HG03159 (cell line): ENCODE measurements around the gene HIVEP3.

Experiments used
- ATAC-seq: cut with Tn5 transposase; IDR thresholded peaks from one replicate; pipeline ENCODE4 v1.9.1; 2021; ENCODE audit warnings: mild to moderate bottlenecking, moderate library complexity; ENCODE audit not compliant: unreplicated experiment

Gene HIVEP3

DNA sequence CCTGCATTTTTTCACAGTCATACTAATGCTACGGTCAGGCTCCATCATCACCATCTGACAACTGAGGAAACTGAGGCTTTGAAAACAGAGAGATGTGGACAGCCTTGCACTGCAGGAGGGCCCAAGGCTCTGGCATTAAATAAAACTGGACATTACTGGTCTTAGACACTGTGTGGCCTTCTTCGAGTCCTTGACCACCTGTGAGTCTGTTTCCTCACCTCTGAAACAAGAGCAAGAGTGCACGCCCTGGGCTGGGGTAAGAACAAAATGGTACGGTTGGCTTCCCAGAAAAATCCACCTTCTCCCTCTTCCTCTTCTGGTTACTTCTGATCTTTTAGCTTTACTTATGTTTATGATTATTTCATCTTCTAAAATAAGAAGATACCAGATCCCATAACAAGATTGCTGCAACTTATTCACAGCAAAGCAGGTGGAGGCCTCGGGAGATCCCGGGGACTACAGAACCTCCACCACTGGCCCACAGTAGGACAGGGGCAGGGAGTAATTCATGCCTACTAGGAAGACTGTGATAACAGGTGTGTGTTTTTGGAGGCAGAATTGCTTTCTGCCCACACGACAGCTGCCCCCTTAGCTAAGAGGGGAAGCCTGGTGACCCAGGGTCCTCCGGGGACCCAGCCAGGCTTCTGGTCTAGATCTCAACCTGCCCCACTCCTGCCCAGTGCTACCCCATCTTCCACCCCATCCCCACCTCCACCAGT lies 277.8 kb downstream of the HIVEP3 start:
- ATAC-seq = no peak

DNA sequence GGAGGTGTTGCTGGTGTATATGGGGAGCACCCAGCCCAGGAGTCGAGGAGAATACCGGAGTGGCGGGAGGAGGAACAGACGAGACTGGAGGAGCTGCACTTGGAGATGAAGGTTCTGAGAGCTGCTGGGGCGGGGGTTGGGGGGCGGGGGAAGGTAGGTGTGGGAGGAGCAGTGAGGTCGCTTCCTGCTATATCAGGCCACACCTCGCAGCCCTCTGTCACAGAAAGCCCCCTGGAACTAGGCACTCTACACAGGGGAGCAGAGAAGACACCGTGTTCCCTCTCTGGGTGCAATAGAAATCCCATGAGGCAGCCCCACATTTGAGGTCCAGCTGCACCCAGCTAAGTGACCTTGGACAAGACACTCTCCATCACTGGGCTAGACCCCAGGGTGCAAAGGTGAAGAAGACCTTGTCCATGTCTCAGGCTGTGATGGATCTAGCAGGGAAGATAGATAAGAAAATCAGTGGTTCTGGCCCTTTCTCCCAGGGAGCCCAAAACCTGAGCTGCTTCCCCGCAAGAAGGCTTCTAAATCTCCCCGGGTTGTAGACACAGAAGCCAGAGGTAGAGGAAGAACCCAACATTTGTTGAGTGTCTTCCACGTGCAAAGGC lies 278.5 kb downstream of the HIVEP3 start:
- no peak for ATAC-seq

DNA sequence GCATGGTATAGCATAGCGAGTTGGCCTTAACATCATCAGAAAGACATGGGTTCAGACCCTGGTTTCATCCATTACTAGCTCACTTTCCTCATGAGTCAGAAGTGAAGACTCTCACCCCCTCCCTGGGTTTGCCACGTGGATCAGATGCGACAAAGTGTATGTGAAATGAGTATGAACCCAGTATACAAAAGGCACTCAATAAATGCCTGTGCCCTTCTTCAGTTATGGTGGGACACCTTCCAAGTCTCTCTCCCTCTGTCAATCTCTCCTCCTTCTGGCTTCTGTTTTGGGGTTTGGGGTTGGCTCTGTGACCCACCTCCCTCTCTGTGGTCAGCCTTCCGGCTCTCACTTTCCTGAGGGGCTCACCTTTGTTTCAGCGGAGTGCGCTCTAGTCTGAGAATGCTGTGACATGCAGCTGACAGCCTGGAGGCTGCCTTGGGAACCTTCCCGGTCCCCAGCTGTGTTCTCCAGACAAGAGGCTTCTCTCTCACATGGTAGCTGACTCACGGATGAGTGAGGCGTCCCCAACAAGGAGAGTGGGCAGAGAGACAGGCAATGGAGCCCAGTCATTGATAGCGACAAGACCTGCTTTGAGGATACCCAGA lies 279.3 kb downstream of the HIVEP3 start:
- ATAC-seq = no peak

DNA sequence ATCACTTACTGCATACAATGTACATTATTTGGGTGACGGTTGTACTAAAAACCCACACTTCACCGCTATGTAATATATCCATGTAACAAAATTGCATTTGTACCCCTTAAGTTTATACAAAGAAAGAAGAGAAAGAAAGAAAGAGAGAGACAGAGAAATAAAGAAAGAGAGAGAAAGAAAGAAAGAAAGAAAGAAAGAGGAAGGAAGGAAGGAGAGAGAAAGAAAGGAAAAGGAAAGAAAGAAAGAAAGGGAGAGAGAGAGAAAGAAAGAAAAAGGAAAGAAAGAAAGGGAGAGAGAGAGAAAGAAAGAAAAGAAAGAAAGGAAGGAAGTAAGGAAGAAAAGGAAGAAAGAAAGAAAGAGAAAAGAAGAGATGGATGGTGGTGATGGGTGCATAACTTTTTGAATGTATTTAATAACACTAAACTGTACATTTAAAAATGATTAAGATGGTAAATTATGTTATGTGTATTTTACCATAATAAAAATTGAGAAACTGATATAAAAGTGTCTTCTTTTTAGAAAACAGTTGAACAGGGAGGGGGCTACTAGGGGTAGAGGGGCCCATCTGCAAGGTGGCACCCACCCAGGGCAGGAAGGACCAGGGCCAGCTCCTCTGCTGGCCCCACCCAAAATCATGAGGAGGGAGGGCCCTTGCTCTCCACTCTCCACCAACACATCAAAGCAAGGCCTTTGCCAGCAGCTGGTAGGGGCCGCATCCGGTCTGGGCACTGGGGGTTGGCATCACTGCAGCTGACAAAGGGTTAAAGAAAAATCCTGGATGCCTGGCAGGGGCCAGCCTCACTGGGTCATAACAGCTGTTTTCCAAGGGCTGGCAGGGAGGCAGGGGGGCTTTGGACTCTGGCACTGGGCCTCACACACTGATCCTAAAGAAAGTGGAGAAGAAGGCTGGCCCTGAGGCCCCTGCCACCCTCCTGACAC lies 280.4 kb downstream of the HIVEP3 start:
- ATAC-seq = no peak

DNA sequence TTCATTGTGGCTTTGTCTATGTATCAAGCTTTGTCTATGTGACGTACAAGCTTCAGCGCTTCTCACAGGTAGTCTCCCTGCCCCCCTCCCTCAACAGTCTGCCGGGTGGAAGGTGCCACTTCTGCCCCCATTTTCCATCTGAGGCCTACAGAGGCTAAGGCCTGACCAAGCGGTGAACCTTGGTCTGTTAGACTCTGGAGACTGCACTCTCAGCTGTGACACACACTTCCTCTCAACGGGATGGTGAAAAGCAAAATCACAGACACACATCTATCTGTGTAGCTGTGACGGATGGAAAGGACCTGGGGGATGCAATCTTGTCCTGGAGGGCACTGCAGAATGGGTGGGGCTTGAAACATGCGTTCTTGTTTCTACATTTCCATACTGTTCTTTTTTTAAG lies 281.4 kb downstream of the HIVEP3 start:
- no peak for ATAC-seq

DNA sequence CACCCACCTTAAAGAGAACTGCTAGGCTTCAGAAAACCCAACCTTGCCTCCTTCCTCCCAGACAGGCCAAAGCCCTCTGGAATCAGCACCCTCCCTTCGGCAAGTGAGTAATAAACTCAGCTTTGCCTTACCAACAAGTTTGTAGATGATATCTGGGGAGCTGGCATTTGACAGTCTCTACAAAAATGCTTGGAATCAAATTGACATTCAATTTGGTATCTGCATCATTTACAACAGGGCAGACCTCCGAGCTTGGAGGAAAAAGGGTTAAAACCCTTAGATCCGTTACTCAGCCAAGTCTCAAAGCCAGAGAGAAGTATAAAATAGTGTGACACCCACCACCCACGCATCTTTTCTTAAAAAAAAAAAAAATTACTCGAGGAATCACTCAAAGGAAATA lies 285.0 kb downstream of the HIVEP3 start:
- ATAC-seq = no peak

DNA sequence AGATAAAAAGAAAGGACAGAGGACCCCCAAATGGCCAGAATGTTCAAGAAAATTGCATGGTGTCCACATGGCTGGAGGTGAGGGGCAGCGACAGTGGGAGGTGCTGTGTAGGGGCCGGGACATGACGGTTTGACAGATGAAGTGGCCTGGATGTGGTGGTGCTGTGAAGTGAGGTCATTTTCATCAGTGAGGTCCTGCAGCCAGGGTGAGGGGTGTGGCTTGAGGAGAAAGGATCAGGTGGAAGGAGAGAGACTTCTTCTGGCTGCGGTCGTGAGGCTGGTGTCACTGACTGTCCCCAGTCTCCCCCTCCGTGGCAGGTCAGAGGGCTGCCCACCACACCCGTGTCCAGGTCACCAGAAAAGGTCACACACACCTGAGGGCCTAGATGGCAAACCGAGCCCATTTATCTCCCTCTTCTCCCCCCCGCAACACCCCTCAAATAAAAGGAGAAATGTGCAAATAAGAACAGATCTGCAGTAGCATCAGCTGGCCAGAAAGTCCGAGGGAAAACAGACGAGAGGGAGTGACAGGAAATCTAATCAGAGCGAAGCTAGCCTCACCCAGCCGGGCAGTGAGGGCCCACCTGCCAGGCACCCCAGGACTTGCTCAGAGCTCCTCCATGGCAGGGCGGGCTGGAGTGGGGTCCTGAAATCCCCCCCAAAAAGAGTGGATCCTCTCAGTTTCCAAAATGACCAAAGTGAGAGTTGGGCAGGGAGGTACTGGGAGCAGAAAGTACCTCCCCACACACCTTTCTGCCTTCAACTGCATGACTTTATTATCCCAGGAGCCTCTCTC lies 285.7 kb downstream of the HIVEP3 start:
- ATAC-seq = no peak

DNA sequence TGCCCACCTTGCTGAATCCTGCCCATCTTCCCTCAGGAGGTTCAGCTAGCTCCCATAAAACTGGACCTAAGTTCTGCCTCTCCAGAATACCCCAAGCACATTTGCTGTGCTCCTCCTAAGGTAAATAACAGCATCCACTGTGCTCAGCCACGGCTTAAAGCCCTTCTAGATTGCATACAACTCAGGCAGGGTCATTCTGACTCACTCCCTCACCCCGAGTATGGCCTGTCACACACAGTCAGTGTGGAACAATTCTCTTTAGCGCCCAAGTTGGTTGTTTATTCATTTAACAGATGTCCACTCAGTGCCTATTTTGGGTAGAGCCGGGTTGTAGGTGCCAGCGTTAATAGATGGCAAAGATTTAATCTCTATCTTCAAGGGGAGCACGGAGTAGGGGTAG lies 286.8 kb downstream of the HIVEP3 start:
- ATAC-seq = no peak

GRCh38 chr1:41631154-41631553 lies 287.6 kb downstream of the HIVEP3 start:
- ATAC-seq = no peak

GRCh38 chr1:41629571-41629970 lies 289.2 kb downstream of the HIVEP3 start:
- no peak for ATAC-seq

GRCh38 chr1:41629141-41629540 lies 289.6 kb downstream of the HIVEP3 start:
- no peak for ATAC-seq

DNA sequence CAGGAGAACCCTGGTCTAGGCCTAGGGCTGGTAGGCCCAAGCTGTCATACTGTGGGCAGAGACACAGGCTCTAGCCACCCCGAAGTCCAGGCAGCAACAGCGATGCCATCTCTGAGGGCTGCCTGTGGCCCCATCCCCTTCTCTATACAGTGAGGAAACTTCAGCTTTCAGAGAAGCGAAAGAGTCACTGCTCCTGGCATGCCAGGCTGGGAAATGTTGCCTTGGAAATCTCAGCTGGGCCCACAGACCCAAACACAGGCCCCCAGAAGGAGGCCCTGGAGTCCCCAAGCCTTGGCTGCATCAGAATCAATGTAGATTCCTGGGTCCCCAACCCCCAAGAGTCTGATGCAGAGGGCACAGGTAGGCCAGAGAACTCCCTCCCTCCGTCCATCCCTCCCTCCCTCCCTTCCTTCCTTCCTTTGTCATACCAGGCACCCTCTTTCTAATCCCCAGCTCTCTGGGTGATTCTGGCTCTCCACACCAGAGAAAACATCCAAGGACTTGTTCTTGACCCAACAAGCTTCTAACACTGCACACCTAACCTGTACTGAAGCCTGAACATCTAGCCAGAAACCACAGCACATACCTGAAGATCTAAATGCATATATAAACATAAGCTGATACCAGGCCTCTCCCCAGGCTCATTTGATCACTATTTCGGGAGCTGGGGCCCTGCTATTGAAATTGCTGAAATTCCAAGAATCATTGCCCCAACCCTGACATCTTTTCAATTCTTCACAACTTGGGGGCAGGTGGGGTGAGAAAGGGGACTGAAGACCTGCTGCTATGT lies 291.0 kb downstream of the HIVEP3 start:
- no peak for ATAC-seq

- ATAC-seq = no peak
These were observed 291.9 kb downstream of the HIVEP3 start for GRCh38 chr1:41626616-41627375.

DNA sequence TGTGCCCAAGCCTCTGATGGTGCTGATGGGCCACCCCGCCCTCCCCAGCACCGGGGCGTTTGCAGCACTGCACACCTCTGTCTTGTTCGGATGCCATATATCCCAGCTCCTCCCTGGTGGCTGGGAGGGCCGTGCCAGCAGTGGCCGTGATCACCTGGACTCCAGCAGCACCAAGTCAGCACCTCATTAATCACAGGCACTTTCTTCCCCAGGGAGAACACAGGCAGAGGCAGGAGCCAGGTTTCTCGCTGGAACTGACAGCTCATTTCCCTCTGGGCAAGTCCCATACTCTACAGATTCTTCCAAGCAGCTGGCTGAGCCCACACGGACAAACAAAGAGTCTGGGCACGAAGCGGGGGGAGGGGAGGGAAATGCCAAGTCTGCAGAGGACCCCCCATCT lies 292.6 kb downstream of the HIVEP3 start:
- ATAC-seq = no peak

- no peak for ATAC-seq
These were observed 295.0 kb downstream of the HIVEP3 start for GRCh38 chr1:41623736-41624135.

GRCh38 chr1:41622859-41623732 lies 295.6 kb downstream of the HIVEP3 start:
- ATAC-seq = peak; percentile 75

DNA sequence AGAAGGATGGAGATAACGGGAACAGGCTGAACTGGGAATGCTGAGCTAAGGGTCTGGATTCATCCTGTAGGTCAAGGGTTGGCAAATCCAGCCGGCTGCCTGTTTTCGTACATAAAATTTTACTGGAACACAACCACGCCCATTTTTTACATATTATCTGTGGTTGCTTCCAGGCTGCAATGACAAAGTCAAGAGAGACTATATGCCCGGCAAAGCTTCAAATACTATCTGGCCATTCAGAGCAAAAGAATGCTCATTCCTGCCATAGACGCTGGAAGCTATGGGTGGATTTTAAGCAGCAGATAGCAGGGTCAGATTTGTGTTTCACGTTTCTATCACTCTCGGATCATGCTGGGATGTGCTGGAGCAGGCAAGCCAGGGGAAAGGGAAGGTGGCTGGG lies 296.3 kb downstream of the HIVEP3 start:
- no peak for ATAC-seq

- no peak for ATAC-seq
These were observed 296.9 kb downstream of the HIVEP3 start for GRCh38 chr1:41621791-41622190.
